IMR-90 (cell line): Measurements from ENCODE around the gene IL2RA. TPM values are rescaled to one million over a fixed set of nuclear protein-coding genes. Genes with fewer than 3 reads are reported as not detected.

Experiments used
- ATAC-seq: fragments of 200-7000 bp; cut with Tn5 transposase; 2 replicates; pipeline ENCODE4 v1.9.1; 2020; ENCODE audit warnings: low read depth, mild to moderate bottlenecking, moderate library complexity
- BruUV-seq: library from RNA; stranded (reverse); fragments of 400-500 nt; replicated peaks from 2 replicates; lab custom pipeline; 2021; lab: Mats Ljungman, UMichigan
- CTCF ChIA-PET: fragments of 300-600 bp; formaldehyde crosslinking; extraction: SDS; loops from one replicate; lab custom pipeline; 2021; ENCODE audit warnings: antibody characterized with exemption; lab: Yijun Ruan, JAX
- POLR2A ChIA-PET: fragments of 300-600 bp; sonication (Branson Sonifier 250); formaldehyde crosslinking; loops from one replicate; lab custom pipeline; 2022; ENCODE audit warnings: antibody characterized with exemption; ENCODE audit not compliant: unreplicated experiment; lab: Charles Lee
- DNase-seq: peaks from one replicate; pipeline ENCODE4 v3.0.0; 2013
- H2AFZ ChIP-seq: replicated peaks from 2 replicates; pipeline ENCODE3; 2013; ENCODE audit warnings: low read length, mild to moderate bottlenecking; ENCODE audit not compliant: poor library complexity
- H2AK5ac ChIP-seq: 2 replicates; pipeline ENCODE4 v1.6.1; 2013; ENCODE audit warnings: low read depth, low read length, inconsistent platforms
- H2AK9ac ChIP-seq: replicated peaks from 2 replicates; pipeline ENCODE3; 2013; ENCODE audit warnings: mild to moderate bottlenecking, low read depth, low read length, moderate library complexity; ENCODE audit not compliant: poor library complexity
- H2BK120ac ChIP-seq: 2 replicates; pipeline ENCODE4 v1.6.1; 2013; ENCODE audit warnings: low read depth, low read length, inconsistent platforms
- H2BK15ac ChIP-seq: 3 replicates; pipeline ENCODE4 v1.6.1; 2013; ENCODE audit warnings: low read depth, low read length, inconsistent platforms
- H2BK20ac ChIP-seq: 2 replicates; pipeline ENCODE4 v1.6.1; 2013; ENCODE audit warnings: low read depth, mild to moderate bottlenecking, inconsistent platforms, low read length, moderate library complexity
- H2BK5ac ChIP-seq: 2 replicates; pipeline ENCODE4 v1.6.1; 2013; ENCODE audit warnings: mild to moderate bottlenecking, low read depth, low read length, inconsistent platforms; ENCODE audit not compliant: poor library complexity, severe bottlenecking
- H3K14ac ChIP-seq: replicated peaks from 2 replicates; pipeline ENCODE4 v1.6.1; 2013; ENCODE audit warnings: low read depth, low read length, inconsistent platforms
- H3K18ac ChIP-seq: 2 replicates; pipeline ENCODE4 v1.6.1; 2013; ENCODE audit warnings: low read depth, low read length, control low read depth
- H3K23ac ChIP-seq: 2 replicates; pipeline ENCODE4 v1.6.1; 2013; ENCODE audit warnings: low read depth, low read length, inconsistent platforms
- H3K27ac ChIP-seq: 2 replicates; pipeline ENCODE4 v1.5.1; 2013; ENCODE audit warnings: mild to moderate bottlenecking, control low read depth, low read length; ENCODE audit not compliant: insufficient read depth
- H3K27me3 ChIP-seq: 2 replicates; pipeline ENCODE4 v1.6.1; 2013; ENCODE audit warnings: low read length; ENCODE audit not compliant: control insufficient read depth, insufficient read depth
- H3K36me3 ChIP-seq: 2 replicates; pipeline ENCODE4 v1.6.1; 2013; ENCODE audit warnings: low read length, mixed read lengths; ENCODE audit not compliant: control insufficient read depth, insufficient read depth
- H3K4ac ChIP-seq: 2 replicates; pipeline ENCODE4 v1.6.1; 2013; ENCODE audit warnings: low read depth, low read length, inconsistent platforms
- H3K4me1 ChIP-seq: 2 replicates; pipeline ENCODE4 v1.6.1; 2013; ENCODE audit warnings: low read length, mixed read lengths; ENCODE audit not compliant: control insufficient read depth, insufficient read depth
- H3K4me2 ChIP-seq: 2 replicates; pipeline ENCODE4 v1.6.1; 2013; ENCODE audit warnings: low read depth, mild to moderate bottlenecking, control low read depth, low read length, moderate library complexity
- H3K4me3 ChIP-seq: 2 replicates; pipeline ENCODE4 v1.5.1; 2013; ENCODE audit warnings: low read depth, mild to moderate bottlenecking, control low read depth, low read length, moderate library complexity; ENCODE audit not compliant: insufficient read depth
- H3K56ac ChIP-seq: 2 replicates; pipeline ENCODE4 v1.6.1; 2013; ENCODE audit warnings: low read length, inconsistent platforms; ENCODE audit not compliant: insufficient read depth; ENCODE audit errors: extremely low read depth
- H3K79me1 ChIP-seq, 2 experiments: 2 replicates each; pipeline ENCODE4 v1.6.1; 2013; ENCODE audit warnings: low read length in 2 of 2, inconsistent platforms in 1 of 2, low read depth in 1 of 2
- H3K9ac ChIP-seq: 2 replicates; pipeline ENCODE4 v1.6.1; 2013; ENCODE audit warnings: low read depth, low read length, control low read depth
- H3K9me1 ChIP-seq: 2 replicates; pipeline ENCODE4 v1.6.1; 2013; ENCODE audit warnings: low read length, inconsistent platforms; ENCODE audit not compliant: insufficient read depth
- H3K9me3 ChIP-seq: 2 replicates; pipeline ENCODE4 v1.6.1; 2013; ENCODE audit warnings: low read length; ENCODE audit not compliant: control insufficient read depth, insufficient read depth
- H4K20me1 ChIP-seq: 2 replicates; pipeline ENCODE4 v1.6.1; 2013; ENCODE audit warnings: low read length, inconsistent platforms; ENCODE audit not compliant: insufficient read depth
- H4K5ac ChIP-seq: 2 replicates; pipeline ENCODE4 v1.6.1; 2013; ENCODE audit warnings: mild to moderate bottlenecking, low read depth, low read length, control low read depth
- H4K8ac ChIP-seq, 2 experiments: 2 replicates each; pipeline ENCODE4 v1.6.1; 2013; ENCODE audit warnings: low read depth in 2 of 2, low read length in 2 of 2, control low read depth in 1 of 2, inconsistent platforms in 1 of 2
- H4K91ac ChIP-seq: 2 replicates; pipeline ENCODE4 v1.6.1; 2013; ENCODE audit warnings: low read depth, low read length, inconsistent platforms; ENCODE audit not compliant: insufficient read depth
- BHLHE40 ChIP-seq: fragments of 150-350 bp; IDR thresholded peaks from 2 replicates; pipeline ENCODE4 v1.6.1; 2016; ENCODE audit warnings: mild to moderate bottlenecking, low read depth, low read length
- RCOR1 ChIP-seq: IDR thresholded peaks from 2 replicates; pipeline ENCODE4 v1.6.1; 2012; ENCODE audit warnings: mild to moderate bottlenecking, low read length, improper control_type of control experiment; ENCODE audit not compliant: insufficient replicate concordance
- USF2 ChIP-seq: fragments of 150-350 bp; IDR thresholded peaks from 2 replicates; pipeline ENCODE4 v1.6.1; 2017; ENCODE audit warnings: mild to moderate bottlenecking, antibody characterized with exemption, low read length, low read depth
- WGBS, 2 experiments: methylation state at CpG; one replicate each; pipeline versions ENCODE4 v1.1.5 to v1.1.7; 2013; ENCODE audit warnings: missing lambda C conversion rate in 2 of 2; ENCODE audit not compliant: insufficient read length in 1 of 2; ENCODE audit errors: extremely low coverage in 2 of 2; 5-methylcytosine and 5-hydroxymethylcytosine counted together
- dilution Hi-C: fragments of 300-500 bp; cut with HindIII; formaldehyde crosslinking; loops from one replicate; pipeline ENCODE4 v1.14.3; 2018; ENCODE audit warnings: low sequenced_read_pairs; ENCODE audit not compliant: unreplicated experiment
- in situ Hi-C: fragments of 300-500 bp; cut with MboI; formaldehyde crosslinking; loops from 3 replicates; pipeline ENCODE4 v1.14.3; 2019; ENCODE audit warnings: low sequenced_read_pairs, inconsistent platforms, mixed read lengths
- intact Hi-C: fragments of 100-400 bp; cut with micrococcal nuclease; formaldehyde crosslinking; loops from 2 replicates; pipeline ENCODE4 v1.10.0; 2022
- polyA plus RNA-seq, 3 experiments: library from polyadenylated mRNA; depleted of rRNA; stranded (reverse); fragments of >200 nt; gene quantifications; 2 replicates each; pipeline ENCODE4 v1.2.3, GENCODE V29; 2012; ENCODE audit warnings: low replicate concordance in 1 of 3
- total RNA-seq: library from RNA; depleted of rRNA; stranded (reverse); fragments of >200 nt; gene quantifications from 2 replicates; pipeline ENCODE4 v1.2.3, GENCODE V29; 2012

The IL2RA gene
- total and polyA plus RNA-seq, 2 of the 4 experiments (the other 2 are of a cell fraction), result not detected

GRCh38 chr10:6110136-6110535 is 48.0 kb upstream of the IL2RA start:
- ChIA-PET POLR2A (no interaction called here), CTCF (interaction anchor here (0.8 to 4.8 kb wide), 3 partner anchors 93 to 291 kb away, joined by 3 to 28 read pairs (median 4); partner anchors contain the start of gene PFKFB3)
- Histone ChIP-seq H3K14ac (no peak overlapping the region), H3K27me3 (no peaks in the 10 kb centered on the region), H3K79me1 (peaks cover 19 to 51% of the 10 kb centered on the region in 2 experiments), H3K56ac (peak overlapping the region; percentile 42; the same call in 1 of the 2 replicates), H4K8ac (no peak overlapping the region), H3K36me3 (peaks cover 46% of the 10 kb centered on the region), H3K4me3 (no peak overlapping the region), H3K23ac (no peak overlapping the region), H3K27ac (no peak overlapping the region; the same call in 1 of the 2 replicates), H2AK9ac (no peak overlapping the region), H3K4ac (no peak overlapping the region), H3K4me1 (peaks cover 11% of the 10 kb centered on the region), H3K9me1 (peaks cover 4% of the 10 kb centered on the region; the same call in 1 of the 2 replicates), H2BK15ac (no peak overlapping the region), H4K20me1 (peaks cover 3% of the 10 kb centered on the region; the same call in 1 of the 2 replicates), H2AFZ (no peak overlapping the region), H4K5ac (peak overlapping the region; percentile 51; the same call in 1 of the 2 replicates), H3K9me3 (no peaks in the 10 kb centered on the region), H2BK20ac (no peak overlapping the region), H2BK5ac (no peak overlapping the region), H2AK5ac (peak overlapping the region; percentile 87; the same call in 1 of the 2 replicates), H2BK120ac (no peak overlapping the region), H3K18ac (no peak overlapping the region), H4K91ac (no peak overlapping the region), H3K9ac (no peak overlapping the region; the same call in 1 of the 2 replicates), H3K4me2 (no peak overlapping the region)
- TF ChIP-seq USF2 (no peak), RCOR1 (no peak), BHLHE40 (no peak)
- no peak for DNase-seq
- in situ Hi-C loops, result loop anchor here (5.0 kb wide), 2 partner anchors 87 to 297 kb away; no protein-coding TSS in a partner anchor
- dilution Hi-C loops, result no loop called here
- WGBS, 2 experiments, result 100% methylated on average over 1 of the region's 5 CpGs; no CpG with 5 or more reads in 1 of the 2 experiments
- intact Hi-C loops, result no loop called here
- ATAC-seq, result no peak
- no TSS peak for BruUV-seq
